A673 (cell line): ENCODE results near the gene PPP2R3B.

Experiments
- CTCF ChIP-seq: fragments of 300-800, 200-600 bp; sonication (generic); conservative IDR thresholded peaks from 2 replicates; pipeline ENCODE4 v1.5.1; 2017; ENCODE audit warnings: low read depth, mild to moderate bottlenecking, antibody characterized with exemption, low read length, moderate library complexity, mixed read lengths
- EZH2 ChIP-seq: fragments of 200-600 bp; sonication (generic); IDR thresholded peaks from 2 replicates; pipeline ENCODE4 v1.6.1; 2017; ENCODE audit warnings: borderline replicate concordance, low read depth, mild to moderate bottlenecking, mixed read lengths, antibody characterized with exemption, low read length; ENCODE audit not compliant: poor library complexity, severe bottlenecking

GRCh38 chrX:352181-352580, 34.5 kb downstream of the PPP2R3B start:
- no peak for TF ChIP-seq EZH2
- TF ChIP-seq CTCF = no peak
